Limb (tissue), 2 donors: ENCODE data around the gene CMTR1.
A peak's percentile ranks its signal among the peaks of the same experiment; 100 is the strongest.
"Not testable (repeated sequence)": the region's sequence is repeated elsewhere in the genome, so short reads cannot be mapped to it uniquely, and the experiment has no call there.

Experiments
- DNase-seq, 2 donors: peaks; one replicate each; pipeline ENCODE4 v3.0.0-alpha.2; 2016; ENCODE audit errors: extremely low spot score in 2 of 2

Gene CMTR1

GRCh38 chr6:37432916-37433656 lies at the start of gene CMTR1:
CMTR1 (plus strand) TSS chr6:37433221; CDS start chr6:37435630, 2,409 bp downstream.
- DNase-seq, result peak; percentile 90 to 95

GRCh38 chr6:37388578-37388977 lies 44.4 kb upstream of the CMTR1 start:
- DNase-seq, result no peak

GRCh38 chr6:37389857-37390256 lies 43.2 kb upstream of the CMTR1 start:
- DNase-seq, result no peak

- DNase-seq, result no peak
These were observed 41.9 kb upstream of the CMTR1 start for GRCh38 chr6:37391120-37391519.

GRCh38 chr6:37392821-37393220 lies 40.2 kb upstream of the CMTR1 start:
- DNase-seq, result no peak

GRCh38 chr6:37393381-37393929 lies 39.6 kb upstream of the CMTR1 start:
- no peak for DNase-seq

- DNase-seq, result no peak
These were observed 36.3 kb upstream of the CMTR1 start for GRCh38 chr6:37396571-37397180.

- DNase-seq, result no peak
These were observed 33.9 kb upstream of the CMTR1 start for GRCh38 chr6:37399131-37399530.

- DNase-seq, result no peak
These were observed 33.1 kb upstream of the CMTR1 start for GRCh38 chr6:37399795-37400490.

GRCh38 chr6:37401658-37402057 lies 31.4 kb upstream of the CMTR1 start:
- DNase-seq, result not testable (repeated sequence)

GRCh38 chr6:37406726-37407341 lies 26.2 kb upstream of the CMTR1 start:
- no peak for DNase-seq

- DNase-seq, result no peak
These were observed 25.1 kb upstream of the CMTR1 start for GRCh38 chr6:37407948-37408347.

GRCh38 chr6:37409501-37409900 lies 23.5 kb upstream of the CMTR1 start:
- no peak for DNase-seq

- DNase-seq, result no peak
These were observed 15.6 kb upstream of the CMTR1 start for GRCh38 chr6:37417393-37417792.

- DNase-seq, result no peak
These were observed 14.3 kb upstream of the CMTR1 start for GRCh38 chr6:37418722-37419121.

GRCh38 chr6:37426058-37426944 lies 6.7 kb upstream of the CMTR1 start:
- DNase-seq, result no peak

GRCh38 chr6:37426945-37427510 lies 6.0 kb upstream of the CMTR1 start:
- DNase-seq, result no peak

GRCh38 chr6:37429352-37429750 lies 3.7 kb upstream of the CMTR1 start:
- DNase-seq, result no peak

GRCh38 chr6:37432590-37432915 lies 468 bp upstream of the CMTR1 start:
- no peak for DNase-seq

- no peak for DNase-seq
These were observed 743 bp downstream of the CMTR1 start for GRCh38 chr6:37433657-37434271.
